ENCODE data around the gene NOTCH1.

NOTCH1 gene

GRCh38 chr9:136502940-136503550, 42.8 kb downstream of the NOTCH1 start:
- CTCF ChIA-PET, result interaction anchor here (0.7 to 2.2 kb wide), 4 partner anchors 15 to 124 kb away, joined by 3 to 13 read pairs (median 6); no protein-coding TSS in a partner anchor
- peak overlapping the region; percentile 37 for H3K27ac ChIP-seq
- POLR2A ChIA-PET (ENCODE audit: low non-redundant PET), result interaction anchor here (0.8 kb wide), 1 partner anchor 9 kb away, joined by 4 read pairs; no protein-coding TSS in a partner anchor
- no peak for DNase-seq (ENCODE audit: low spot score)
- 0 out of 2 replicates have a peak, but pooled peaks have one; percentile 9 for TF ChIP-seq CTCF (conservative IDR thresholded peaks at IDR 0.05; ENCODE audit: low read depth)

- CTCF ChIA-PET, result interaction anchor here (0.7 to 1.2 kb wide), 3 partner anchors 14 to 125 kb away, joined by 3 to 9 read pairs (median 4); no protein-coding TSS in a partner anchor
- peak overlapping the region; percentile 37; the same call in 1 of the 2 replicates for H3K27ac ChIP-seq
- no peak for TF ChIP-seq CTCF (conservative IDR thresholded peaks at IDR 0.05; ENCODE audit: low read depth)
- DNase-seq (ENCODE audit: low spot score), result no peak
- POLR2A ChIA-PET (ENCODE audit: low non-redundant PET), result no interaction called here
Observed at GRCh38 chr9:136502196-136502595, 43.7 kb downstream of the NOTCH1 start.

GRCh38 chr9:136501686-136502085, 44.2 kb downstream of the NOTCH1 start:
- CTCF ChIA-PET, result interaction anchor here (1.0 to 1.2 kb wide), 2 partner anchors 14 to 125 kb away, joined by 4 to 9 read pairs; no protein-coding TSS in a partner anchor

GRCh38 chr9:136499935-136500910, 45.6 kb downstream of the NOTCH1 start:
- ChIA-PET CTCF (interaction anchor here (0.5 to 0.9 kb wide), 4 partner anchors 8 to 91 kb away, joined by 3 to 5 read pairs (median 4); no protein-coding TSS in a partner anchor), POLR2A (ENCODE audit: low non-redundant PET) (no interaction called here)
- peak overlapping the region; percentile 38 for H3K27ac ChIP-seq
- DNase-seq (ENCODE audit: low spot score), result no peak
- no peak for TF ChIP-seq CTCF (conservative IDR thresholded peaks at IDR 0.05; ENCODE audit: low read depth)

More at GRCh38 chr9:136501686-136502085, 44.2 kb downstream of the NOTCH1 start:
- TF ChIP-seq CTCF (conservative IDR thresholded peaks at IDR 0.05; ENCODE audit: low read depth), result no peak
- POLR2A ChIA-PET (ENCODE audit: low non-redundant PET), result no interaction called here
- no peak for DNase-seq (ENCODE audit: low spot score)
- H3K27ac ChIP-seq, result peak overlapping the region; percentile 38; the same call in 1 of the 2 replicates

- POLR2A ChIA-PET (ENCODE audit: low non-redundant PET), result no interaction called here
- CTCF ChIA-PET, result interaction anchor here (0.8 to 2.2 kb wide), 4 partner anchors 9 to 15 kb away, joined by 3 to 7 read pairs (median 4); no protein-coding TSS in a partner anchor
Observed at GRCh38 chr9:136499071-136499934, 46.5 kb downstream of the NOTCH1 start.

More at GRCh38 chr9:136499071-136499934, 46.5 kb downstream of the NOTCH1 start:
- peak overlapping the region; percentile 38 for H3K27ac ChIP-seq
- DNase-seq (ENCODE audit: low spot score), result no peak
- no peak for TF ChIP-seq CTCF (conservative IDR thresholded peaks at IDR 0.05; ENCODE audit: low read depth)
